ENCODE results near the gene FAM234B. TPM values are rescaled to one million over a fixed set of nuclear protein-coding genes. Genes with fewer than 3 reads are reported as not detected.

FAM234B gene
- total RNA-seq, 4 donors from 2014 or later = 15.7 to 23.2 (median 19.3) TPM

- Histone ChIP-seq H3K27me3 (no peaks in the 10 kb centered on the region), H3K4me1 (no peaks in the 10 kb centered on the region), H3K27ac (no peak overlapping the region), H3K4me3 (replicated peaks in 1 of 3) (no peak overlapping the region), H3K36me3 (peaks cover 24 to 30% of the 10 kb centered on the region in 2 donors), H3K9me3 (no peaks in the 10 kb centered on the region)
- 90 to 95% methylated on average over 7 of the region's 7 CpGs for WGBS, 2 donors
- no peak for DNase-seq
- intact Hi-C loops (cut with DNase I) = no loop called here
- TF ChIP-seq POLR2A (IDR thresholded peaks at IDR 0.05) = no peak
- no peak for TF ChIP-seq CTCF (IDR thresholded peaks at IDR 0.05)
Observed at GRCh38 chr12:13066459-13066858, 22.3 kb downstream of the FAM234B start.

GRCh38 chr12:13067322-13067721, 23.1 kb downstream of the FAM234B start:
- Histone ChIP-seq H3K4me1 (no peaks in the 10 kb centered on the region), H3K4me3 (replicated peaks in 1 of 3) (no peak overlapping the region), H3K9me3 (no peaks in the 10 kb centered on the region), H3K27me3 (no peaks in the 10 kb centered on the region), H3K27ac (no peak overlapping the region), H3K36me3 (peaks cover 24 to 27% of the 10 kb centered on the region in 2 donors)
- DNase-seq = no peak
- intact Hi-C loops (cut with DNase I) = no loop called here
- TF ChIP-seq CTCF (IDR thresholded peaks at IDR 0.05) = no peak
- no peak for TF ChIP-seq POLR2A (IDR thresholded peaks at IDR 0.05)
- 94 to 97% methylated on average over 1 of the region's 1 CpG for WGBS, 2 donors

GRCh38 chr12:13069380-13069779, 25.2 kb downstream of the FAM234B start:
- no peaks in the 10 kb centered on the region for H3K27me3 ChIP-seq
- no peaks in the 10 kb centered on the region for H3K9me3 ChIP-seq
- no peak overlapping the region for H3K4me3 ChIP-seq (replicated peaks in 1 of 3)
- no peak for DNase-seq
- peaks cover under 1 to 2% of the 10 kb centered on the region in 2 donors for H3K4me1 ChIP-seq
- intact Hi-C loops (cut with DNase I) = no loop called here
- 96 to 97% methylated on average over 6 of the region's 6 CpGs for WGBS, 2 donors
- no peak overlapping the region for H3K27ac ChIP-seq
- H3K36me3 ChIP-seq = peaks cover 18 to 27% of the 10 kb centered on the region in 2 donors
- TF ChIP-seq POLR2A (IDR thresholded peaks at IDR 0.05) (no peak), CTCF (IDR thresholded peaks at IDR 0.05) (no peak)

- TF ChIP-seq POLR2A (IDR thresholded peaks at IDR 0.05) (no peak), CTCF (IDR thresholded peaks at IDR 0.05) (no peak)
- intact Hi-C loops (cut with DNase I) = no loop called here
- H3K27ac ChIP-seq = no peak overlapping the region
- DNase-seq = peak in 1 of 2 donors; percentile 27
- no peaks in the 10 kb centered on the region for H3K27me3 ChIP-seq
- H3K4me1 ChIP-seq = peaks cover 6 to 12% of the 10 kb centered on the region in 2 donors
- peaks cover 26 to 31% of the 10 kb centered on the region in 2 donors for H3K36me3 ChIP-seq
- no peaks in the 10 kb centered on the region for H3K9me3 ChIP-seq
- WGBS, 2 donors = 80 to 83% methylated on average over 10 of the region's 10 CpGs
- no peak overlapping the region for H3K4me3 ChIP-seq (replicated peaks in 1 of 3)
Observed at GRCh38 chr12:13071305-13072280, 27.4 kb downstream of the FAM234B start.

- Histone ChIP-seq H3K9me3 (no peaks in the 10 kb centered on the region), H3K4me3 (replicated peaks in 1 of 3) (no peak overlapping the region), H3K4me1 (peaks cover 6 to 12% of the 10 kb centered on the region in 2 donors), H3K36me3 (peaks cover 24% of the 10 kb centered on the region in 2 donors), H3K27ac (no peak overlapping the region), H3K27me3 (no peaks in the 10 kb centered on the region)
- intact Hi-C loops (cut with DNase I) = no loop called here
- no peak for DNase-seq
- 88 to 91% methylated on average over 3 of the region's 3 CpGs for WGBS, 2 donors
- TF ChIP-seq CTCF (IDR thresholded peaks at IDR 0.05) (no peak), POLR2A (IDR thresholded peaks at IDR 0.05) (no peak)
Observed at GRCh38 chr12:13073173-13073572, 29.0 kb downstream of the FAM234B start.
